HG02852 (cell line): ENCODE results near the gene DPEP1.
A peak's percentile ranks its signal among the peaks of the same experiment; 100 is the strongest.

Experiments
- ATAC-seq: cut with Tn5 transposase; IDR thresholded peaks from one replicate; pipeline ENCODE4 v1.9.1; 2021; ENCODE audit warnings: mild to moderate bottlenecking, moderate library complexity; ENCODE audit not compliant: unreplicated experiment

Gene DPEP1

GRCh38 chr16:89678258-89678657, 64.8 kb downstream of the DPEP1 start:
- ATAC-seq: no peak

- ATAC-seq: no peak
Measured at GRCh38 chr16:89685916-89686315, 72.5 kb downstream of the DPEP1 start.

- ATAC-seq: peak; percentile 85
Measured at GRCh38 chr16:89686520-89687091, 73.2 kb downstream of the DPEP1 start, which contains the start of gene CDK10. Gene CDK10 (plus strand): TSS chr16:89686689. CDS start chr16:89686711, 22 bp downstream.

GRCh38 chr16:89687092-89687940, 73.9 kb downstream of the DPEP1 start:
- peak; percentile 24 for ATAC-seq
